HG03442 (cell line): ENCODE data around the gene GALNS.

ENCODE experiments used
- ATAC-seq: cut with Tn5 transposase; IDR thresholded peaks from one replicate; pipeline ENCODE4 v1.9.1; 2021; ENCODE audit warnings: mild to moderate bottlenecking, moderate library complexity; ENCODE audit not compliant: unreplicated experiment

GALNS gene

DNA sequence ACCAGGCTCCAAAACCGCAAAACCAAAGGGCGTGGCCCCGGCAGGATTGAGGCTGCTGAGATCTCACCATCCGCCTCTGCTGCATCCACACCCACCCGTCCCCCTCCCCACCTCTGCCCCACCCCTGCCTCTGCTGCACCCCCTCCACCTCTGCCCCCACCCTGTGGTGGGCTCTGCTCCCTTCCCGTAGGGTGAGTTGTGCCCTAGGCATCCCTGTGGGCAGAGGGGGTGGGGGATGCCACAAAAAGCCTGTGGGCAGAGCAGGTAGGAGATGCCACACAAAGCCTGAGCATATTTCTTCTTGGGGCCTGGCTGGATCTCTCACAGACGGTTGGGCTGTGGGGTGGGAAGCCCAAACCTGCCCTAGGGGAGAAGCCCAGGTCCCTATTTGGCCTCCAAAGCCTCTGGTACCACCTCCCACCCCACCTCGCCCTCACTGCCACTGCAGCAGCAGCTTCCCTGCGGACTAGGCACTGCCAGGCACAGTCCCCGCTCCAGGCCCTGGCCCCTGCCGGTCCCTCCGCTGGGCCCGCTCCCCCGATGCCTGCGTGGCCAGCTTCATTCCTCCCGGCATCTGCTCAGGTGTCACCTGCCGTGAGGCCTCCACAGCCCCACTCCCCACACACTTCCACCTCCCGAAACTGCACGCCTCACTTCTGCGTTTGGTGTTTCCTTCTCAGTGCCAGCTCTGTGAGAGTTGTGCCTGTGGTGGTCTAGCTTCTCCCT is 21.0 kb upstream of the GALNS start:
- no peak for ATAC-seq

- no peak for ATAC-seq
Observed at GRCh38 chr16:88876942-88877526, 20.3 kb upstream of the GALNS start.

DNA sequence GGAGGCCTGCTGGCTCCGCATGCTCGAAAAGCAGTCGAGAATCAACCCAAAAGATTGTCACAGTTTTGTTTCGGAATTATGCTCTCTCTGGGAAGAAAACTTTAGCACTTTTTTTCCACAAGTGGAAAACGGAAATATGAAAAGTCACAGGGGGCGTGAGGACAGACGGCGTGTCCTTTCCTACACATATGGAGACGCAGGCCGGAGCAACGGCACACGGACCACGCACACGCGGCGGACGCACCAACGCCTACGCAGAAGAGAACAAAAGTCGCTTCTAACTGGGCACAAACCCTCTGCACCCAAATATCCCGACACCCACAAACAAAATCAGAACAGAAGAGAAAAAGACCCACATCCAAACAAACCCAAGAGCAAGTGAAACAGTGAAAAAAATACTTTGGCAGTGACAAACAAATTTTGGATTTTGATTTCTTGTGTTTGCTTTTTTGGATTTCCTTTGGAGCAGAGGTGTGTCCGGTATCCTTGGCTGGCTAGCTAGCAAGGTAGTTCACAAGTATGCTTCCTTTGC is 19.0 kb upstream of the GALNS start:
- no peak for ATAC-seq

- ATAC-seq = no peak
Observed at GRCh38 chr16:88874938-88875599, 18.3 kb upstream of the GALNS start.

- no peak for ATAC-seq
Observed at GRCh38 chr16:88872650-88873331, 16.0 kb upstream of the GALNS start.

DNA sequence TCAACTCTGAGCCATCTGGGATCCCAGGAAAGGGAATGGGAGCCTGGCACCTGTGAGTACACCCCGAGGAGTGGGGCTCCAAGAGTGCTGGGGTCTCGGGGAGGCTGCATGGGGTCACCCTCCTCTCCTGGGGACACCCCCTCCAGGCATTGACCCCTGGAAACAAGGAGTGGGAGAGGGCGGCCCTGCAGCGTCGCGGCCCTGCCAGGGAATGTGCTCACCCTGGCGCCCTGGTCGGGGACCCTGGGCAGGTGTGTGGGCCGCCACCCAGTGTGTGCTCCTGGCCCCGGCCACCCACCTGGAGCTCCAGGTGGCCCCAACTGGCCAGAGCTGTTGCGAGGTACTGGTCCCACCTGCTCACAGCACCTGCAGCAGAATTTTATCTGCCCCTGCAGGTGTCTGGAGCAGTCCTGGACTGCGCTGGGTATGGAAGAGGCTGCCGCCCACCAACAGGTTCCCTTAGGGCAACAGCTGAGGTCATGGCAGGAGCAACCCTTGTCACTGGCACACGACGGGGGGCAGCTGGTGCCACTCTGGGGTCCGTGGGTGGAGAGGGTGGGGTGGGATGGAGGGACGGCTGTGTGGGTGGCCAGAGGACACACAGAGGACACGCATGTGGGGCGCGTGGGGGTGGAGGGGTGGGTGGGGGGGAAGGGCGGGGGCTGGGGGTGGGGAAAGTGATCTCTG is 15.1 kb upstream of the GALNS start:
- no peak for ATAC-seq

GRCh38 chr16:88871349-88871702 is 14.6 kb upstream of the GALNS start:
- ATAC-seq = no peak

DNA sequence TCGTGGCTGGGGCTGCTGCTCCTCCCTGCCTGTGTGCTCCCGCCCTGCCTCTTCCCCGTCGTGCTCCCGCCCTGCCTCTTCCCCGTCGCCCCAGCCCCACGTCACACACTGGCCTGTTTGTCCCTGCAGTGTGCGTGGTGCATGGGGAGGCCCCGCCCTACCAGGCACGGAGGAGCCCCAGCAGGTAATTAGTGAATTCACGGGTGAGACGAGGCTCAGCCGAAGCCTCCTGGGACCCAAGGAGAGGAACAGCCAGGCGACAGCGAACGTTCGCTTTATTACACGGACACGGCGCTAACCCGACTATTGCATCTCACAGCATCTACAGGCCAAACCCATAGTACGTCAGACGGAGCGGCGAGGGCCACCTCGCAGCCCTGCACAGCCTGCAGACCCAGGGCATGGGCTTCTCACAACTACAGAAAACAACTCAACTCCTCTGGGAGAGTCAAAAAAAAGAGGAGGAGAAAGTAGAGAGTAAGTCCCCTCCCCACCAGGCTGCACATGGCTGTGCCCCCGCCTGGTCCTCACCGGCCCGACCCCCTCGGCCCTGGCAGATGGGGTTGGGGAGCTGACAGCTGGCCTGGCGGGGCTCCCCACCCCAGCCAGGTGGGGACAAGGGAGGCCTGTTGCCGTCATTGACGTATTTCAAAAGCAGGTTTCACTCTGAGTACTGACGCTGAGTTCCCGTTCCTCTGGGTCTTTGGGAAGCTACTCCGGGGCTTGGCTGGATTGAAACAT is 14.0 kb upstream of the GALNS start:
- no peak for ATAC-seq

DNA sequence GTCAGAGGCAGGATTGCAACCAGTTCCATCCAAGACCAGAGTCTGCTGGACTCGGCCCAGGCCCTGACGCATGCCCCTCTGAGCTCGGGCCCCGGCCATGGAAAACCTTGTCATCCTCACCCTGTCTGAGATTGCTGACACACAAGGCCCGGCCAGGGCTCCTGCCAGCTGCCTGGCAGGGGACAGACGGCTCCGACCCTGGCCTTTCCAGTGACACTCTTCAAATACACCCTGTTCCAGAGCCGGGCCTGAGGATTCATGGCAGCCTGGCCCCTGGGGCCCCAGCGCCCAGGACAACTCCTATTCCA is 12.9 kb upstream of the GALNS start:
- no peak for ATAC-seq

DNA sequence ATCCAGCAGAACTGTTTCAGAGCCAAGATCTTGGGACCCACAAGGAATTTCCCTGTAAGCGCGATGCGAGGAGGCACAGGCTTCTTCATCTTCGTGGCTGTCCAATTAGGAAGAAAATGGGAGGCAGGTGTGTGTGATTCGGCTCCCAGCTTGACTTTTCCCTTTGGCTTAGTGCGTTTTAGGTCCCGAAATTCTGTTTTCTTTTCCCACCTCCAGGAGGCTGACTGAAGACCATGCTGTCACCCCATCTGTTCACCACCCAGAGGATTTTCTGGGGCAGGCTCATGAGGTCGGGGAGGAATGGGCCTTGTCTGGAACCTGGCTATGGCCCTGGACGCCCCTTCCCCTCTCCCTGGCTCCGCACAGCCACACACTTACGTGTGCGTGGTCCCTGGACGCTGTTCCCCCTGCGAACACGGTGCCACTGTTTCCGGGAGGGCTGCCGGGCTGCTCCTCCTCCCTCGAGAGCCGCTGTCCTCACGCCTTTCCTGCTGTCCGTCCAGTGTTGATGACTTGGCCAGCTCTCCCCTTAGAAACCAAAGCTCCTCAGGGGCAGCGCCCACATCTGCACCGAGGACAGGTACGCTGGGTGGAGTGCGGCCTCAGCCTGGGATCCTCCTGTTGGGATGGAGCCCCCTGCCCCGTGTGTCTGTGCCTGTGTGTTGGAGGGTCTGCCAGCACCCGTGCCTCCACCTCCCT is 12.4 kb upstream of the GALNS start:
- no peak for ATAC-seq

DNA sequence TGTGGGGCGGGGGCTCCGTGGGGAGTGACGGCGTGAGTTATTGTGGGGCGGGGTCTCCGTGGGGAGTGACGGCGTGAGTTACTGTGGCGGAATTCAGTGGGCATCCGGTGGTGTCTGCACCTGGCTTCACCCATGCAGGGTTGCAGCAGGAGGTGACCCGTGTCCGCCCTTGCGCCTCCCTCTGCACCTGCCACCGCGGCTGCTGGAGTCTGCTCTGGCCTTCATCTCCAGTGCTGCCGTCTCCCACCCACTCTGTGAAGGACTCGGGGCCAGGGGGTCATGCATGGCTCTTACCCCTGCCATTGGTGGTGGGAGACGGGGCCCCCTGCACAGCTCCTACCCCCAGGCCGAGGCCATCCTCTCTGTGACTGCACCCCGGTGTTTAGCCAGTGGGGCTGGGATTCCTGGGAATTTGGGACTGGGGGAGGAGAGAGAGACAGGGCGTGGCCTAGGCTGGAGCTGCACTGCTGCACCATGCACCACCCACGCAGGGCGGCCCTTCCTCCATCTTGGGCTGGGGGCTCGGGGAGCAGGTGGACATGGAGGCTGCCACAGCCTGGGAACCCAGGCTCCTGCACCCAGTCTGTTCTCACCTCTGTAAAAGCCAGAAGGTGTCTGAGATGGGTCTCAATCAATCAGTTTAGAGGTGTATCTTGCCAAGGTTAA is 11.0 kb upstream of the GALNS start:
- ATAC-seq = no peak

- no peak for ATAC-seq
Observed at GRCh38 chr16:88866151-88866920, 9.6 kb upstream of the GALNS start, which contains the start of gene PABPN1L. Gene PABPN1L (minus strand): TSS chr16:88866660. CDS start chr16:88866606, 54 bp downstream.

DNA sequence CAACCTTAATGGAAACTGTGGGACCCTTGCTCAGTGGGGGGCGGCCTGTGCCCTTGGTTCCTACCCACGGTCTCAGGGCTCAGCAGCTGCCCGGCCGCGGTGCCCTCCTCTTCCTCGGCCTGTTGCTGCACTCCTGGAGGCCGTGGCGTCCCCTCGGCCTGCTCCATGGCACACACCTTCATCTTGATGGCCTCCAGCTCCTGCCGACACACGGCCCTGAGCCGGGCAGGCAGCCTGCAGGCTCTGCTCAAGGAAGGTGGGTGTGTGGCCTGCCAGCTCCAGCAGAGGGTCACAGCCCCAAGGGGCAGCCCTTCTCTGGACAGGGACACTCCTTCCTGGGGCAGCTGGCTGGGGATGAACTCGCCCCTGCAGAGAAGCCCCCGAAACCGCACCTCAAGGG is 9.0 kb upstream of the GALNS start:
- no peak for ATAC-seq

DNA sequence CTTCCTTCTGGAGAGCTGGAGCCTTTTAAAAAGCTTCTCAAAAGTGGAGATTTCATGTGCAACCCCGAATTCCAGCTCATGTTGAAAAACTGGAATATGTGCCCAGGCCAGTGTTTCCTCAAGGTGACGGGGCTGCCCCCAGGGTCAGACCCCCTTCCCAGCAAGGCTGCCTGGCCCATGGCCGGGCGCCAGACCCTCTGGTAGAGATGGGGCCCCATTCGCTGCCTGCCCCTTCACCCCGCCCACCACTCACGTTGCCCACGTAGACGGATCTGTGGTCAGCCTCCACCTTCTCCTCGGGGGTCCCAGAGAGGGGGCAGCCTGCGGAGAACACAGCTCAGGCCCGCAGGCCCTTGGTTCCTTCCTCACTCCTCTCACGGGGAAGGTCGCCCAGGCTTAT is 8.6 kb upstream of the GALNS start:
- no peak for ATAC-seq

GRCh38 chr16:88864521-88864920 is 7.8 kb upstream of the GALNS start:
- ATAC-seq = no peak

GRCh38 chr16:88864099-88864498 is 7.4 kb upstream of the GALNS start:
- no peak for ATAC-seq

GRCh38 chr16:88863426-88863825 is 6.7 kb upstream of the GALNS start:
- no peak for ATAC-seq

DNA sequence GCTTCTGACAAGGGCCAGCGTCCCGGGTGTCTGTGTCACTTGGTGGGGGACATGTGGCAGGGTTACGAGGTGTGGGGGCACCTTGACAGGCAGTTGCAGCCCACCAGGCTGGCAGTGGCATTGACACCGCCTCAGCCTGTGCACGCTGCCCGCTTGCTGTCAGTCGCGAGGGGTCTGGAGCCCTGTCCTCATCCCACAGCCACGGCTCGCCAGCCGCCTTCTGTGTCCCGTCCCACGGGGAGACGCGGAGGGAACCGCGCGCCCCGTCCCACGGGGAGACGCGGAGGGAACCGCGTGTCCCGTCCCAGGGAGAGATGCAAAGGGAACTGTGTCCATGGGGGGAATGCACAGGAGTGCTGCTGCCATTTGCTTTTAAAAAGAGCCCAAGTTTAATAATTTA is 6.2 kb upstream of the GALNS start:
- ATAC-seq = no peak

- ATAC-seq = no peak
Observed at GRCh38 chr16:88861359-88861758, 4.6 kb upstream of the GALNS start.
